Fibroblast of lung (primary cell): Measurements from ENCODE around the gene CLIC5. TPM values are rescaled to one million over a fixed set of nuclear protein-coding genes. Genes with fewer than 3 reads are reported as not detected.
A peak's percentile ranks its signal among the peaks of the same experiment; 100 is the strongest.

Experiments used
- DNase-seq, 2 donors: peaks; one replicate each; pipeline versions ENCODE4 v3.0.0 to v3.0.0-alpha.2; 2010; ENCODE audit warnings: low read depth in 2 of 2
- H2AFZ ChIP-seq: 2 replicates; pipeline ENCODE4 v1.5.1; 2012; ENCODE audit warnings: low read length, control low read depth, inconsistent platforms
- H3K27ac ChIP-seq: 2 replicates; pipeline ENCODE4 v1.5.1; 2011; ENCODE audit warnings: low read length, control low read depth; ENCODE audit not compliant: insufficient read depth
- H3K27me3 ChIP-seq: 2 replicates; pipeline ENCODE4 v1.5.1; 2011; ENCODE audit warnings: mild to moderate bottlenecking, low read length; ENCODE audit not compliant: control insufficient read depth, insufficient read depth
- H3K36me3 ChIP-seq: 2 replicates; pipeline ENCODE4 v1.5.1; 2011; ENCODE audit warnings: low read length; ENCODE audit not compliant: control insufficient read depth, insufficient read depth
- H3K4me1 ChIP-seq: 2 replicates; pipeline ENCODE4 v1.5.1; 2011; ENCODE audit warnings: low read length; ENCODE audit not compliant: control insufficient read depth, insufficient read depth; ENCODE audit errors: extremely low read depth
- H3K4me2 ChIP-seq: 2 replicates; pipeline ENCODE4 v1.5.1; 2011; ENCODE audit warnings: low read length, control low read depth; ENCODE audit not compliant: insufficient read depth; ENCODE audit errors: extremely low read depth
- H3K4me3 ChIP-seq, 4 experiments: fragments of 200-600 bp in 1 of 4; sonication (generic) in 1 of 4; replicated peaks in 1 of 4; 2 replicates each; pipeline ENCODE4 v1.5.1; 2011 to 2016; ENCODE audit warnings: low read length in 4 of 4, low read depth in 3 of 4, mild to moderate bottlenecking in 3 of 4, control low read depth in 2 of 4, inconsistent platforms in 1 of 4, mixed read lengths in 1 of 4; ENCODE audit not compliant: insufficient read depth in 1 of 4; ENCODE audit errors: control extremely low read depth in 1 of 4
- H3K79me2 ChIP-seq: 2 replicates; pipeline ENCODE4 v1.5.1; 2012; ENCODE audit warnings: mild to moderate bottlenecking, low read length, inconsistent platforms; ENCODE audit not compliant: control insufficient read depth, insufficient read depth
- H3K9ac ChIP-seq: 2 replicates; pipeline ENCODE4 v1.5.1; 2011; ENCODE audit warnings: mild to moderate bottlenecking, low read length, control low read depth; ENCODE audit not compliant: insufficient read depth
- H3K9me3 ChIP-seq: 2 replicates; pipeline ENCODE4 v1.5.1; 2012; ENCODE audit warnings: low read depth, low read length; ENCODE audit not compliant: control insufficient read depth, insufficient read depth
- H4K20me1 ChIP-seq: 2 replicates; pipeline ENCODE4 v1.5.1; 2011; ENCODE audit warnings: low read length; ENCODE audit not compliant: control insufficient read depth, insufficient read depth; ENCODE audit errors: extremely low read depth
- EZH2 ChIP-seq: IDR thresholded peaks from 2 replicates; pipeline ENCODE4 v1.5.1; 2012; ENCODE audit warnings: low read length, control low read depth, mild to moderate bottlenecking; ENCODE audit errors: missing control alignments
- polyA plus RNA-seq, 2 donors: library from polyadenylated mRNA; depleted of rRNA in 1 of 2; stranded (reverse) in 1 of 2; unstranded in 1 of 2; fragments of >200 nt; gene quantifications; 2 replicates each; pipeline ENCODE4 v1.2.1, GENCODE V29; 2011 to 2012; ENCODE audit warnings: missing spikeins in 1 of 2
- total RNA-seq: library from RNA; depleted of rRNA; stranded (reverse); fragments of >200 nt; gene quantifications from 2 replicates; pipeline ENCODE4 v1.2.1, GENCODE V29; 2014
- TF ChIP-seq, protein P1 (sequence below), 2 donors: IDR thresholded peaks in 1 of 2; conservative IDR thresholded peaks in 1 of 2; 1 replicate in 1 of 2; 2 replicates in 1 of 2; pipeline ENCODE4 v1.5.1; 2011 to 2012; ENCODE audit warnings: low read length in 2 of 2, control low read depth in 1 of 2, inconsistent platforms in 1 of 2, low read depth in 1 of 2, mild to moderate bottlenecking in 1 of 2

CLIC5 gene
- total and polyA plus RNA-seq, 2 donors (not counting 1 experiment from before 2014, with no cell fraction given) = 0.03 TPM; not detected in 1

DNA sequence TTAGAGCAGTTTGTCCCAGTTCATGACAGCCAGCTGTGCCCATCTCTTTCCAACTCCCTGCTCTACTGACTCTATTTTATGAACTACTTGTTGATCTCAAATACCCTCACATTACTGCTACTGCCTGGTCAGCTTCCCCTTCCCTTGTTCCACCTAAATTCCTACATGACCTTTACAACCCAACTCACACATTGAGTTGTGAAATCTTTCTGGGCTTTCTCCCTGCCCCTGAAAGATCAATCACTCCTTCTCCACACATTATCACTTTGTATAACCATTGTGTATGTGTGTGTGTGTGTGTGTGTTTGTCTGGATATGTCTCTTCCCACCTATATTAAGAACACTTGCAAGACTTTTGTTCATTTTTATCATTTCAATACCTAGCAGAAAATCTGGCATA is 42.1 kb upstream of the CLIC5 start:
- no peaks in the 10 kb centered on the region for H3K79me2 ChIP-seq
- DNase-seq = no peak

DNA sequence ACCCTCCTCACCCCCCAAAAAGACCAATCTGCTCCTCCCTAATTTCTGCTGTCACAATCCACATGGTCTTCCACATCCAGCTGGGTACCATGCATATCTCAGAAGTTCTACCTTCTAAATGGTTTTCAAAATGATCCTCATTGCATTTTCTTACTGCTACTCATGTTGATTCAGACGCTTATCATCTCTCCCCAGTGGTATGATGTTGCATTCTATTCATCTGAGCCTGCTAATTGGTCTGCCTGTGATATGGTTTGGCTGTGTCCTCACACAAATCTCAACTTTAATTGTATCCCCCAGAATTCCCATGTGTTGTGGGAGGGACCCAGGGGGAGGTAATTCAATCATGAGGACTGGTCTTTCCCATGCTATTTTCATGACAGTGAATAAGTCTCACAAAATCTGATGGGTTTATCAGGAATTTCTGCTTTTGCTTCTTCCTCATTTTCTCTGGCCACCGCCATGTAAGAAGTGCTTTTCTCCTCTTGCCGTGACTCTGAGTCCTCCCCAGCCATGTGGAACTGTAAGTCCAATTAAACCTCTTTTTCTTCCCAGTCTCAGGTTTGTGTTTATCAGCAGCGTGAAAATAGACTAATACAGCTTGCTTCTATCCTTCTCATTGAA is 41.4 kb upstream of the CLIC5 start:
- Histone ChIP-seq H3K4me3 (no peak overlapping the region), H3K79me2 (no peaks in the 10 kb centered on the region), H3K9me3 (no peaks in the 10 kb centered on the region), H2AFZ (no peak overlapping the region), H3K36me3 (no peaks in the 10 kb centered on the region), H4K20me1 (no peaks in the 10 kb centered on the region), H3K27me3 (no peaks in the 10 kb centered on the region), H3K4me2 (no peak overlapping the region), H3K9ac (no peak overlapping the region), H3K27ac (no peak overlapping the region), H3K4me1 (no peaks in the 10 kb centered on the region)
- DNase-seq = peak in 1 of 2 donors; percentile 47
- TF ChIP-seq, protein P1, sequence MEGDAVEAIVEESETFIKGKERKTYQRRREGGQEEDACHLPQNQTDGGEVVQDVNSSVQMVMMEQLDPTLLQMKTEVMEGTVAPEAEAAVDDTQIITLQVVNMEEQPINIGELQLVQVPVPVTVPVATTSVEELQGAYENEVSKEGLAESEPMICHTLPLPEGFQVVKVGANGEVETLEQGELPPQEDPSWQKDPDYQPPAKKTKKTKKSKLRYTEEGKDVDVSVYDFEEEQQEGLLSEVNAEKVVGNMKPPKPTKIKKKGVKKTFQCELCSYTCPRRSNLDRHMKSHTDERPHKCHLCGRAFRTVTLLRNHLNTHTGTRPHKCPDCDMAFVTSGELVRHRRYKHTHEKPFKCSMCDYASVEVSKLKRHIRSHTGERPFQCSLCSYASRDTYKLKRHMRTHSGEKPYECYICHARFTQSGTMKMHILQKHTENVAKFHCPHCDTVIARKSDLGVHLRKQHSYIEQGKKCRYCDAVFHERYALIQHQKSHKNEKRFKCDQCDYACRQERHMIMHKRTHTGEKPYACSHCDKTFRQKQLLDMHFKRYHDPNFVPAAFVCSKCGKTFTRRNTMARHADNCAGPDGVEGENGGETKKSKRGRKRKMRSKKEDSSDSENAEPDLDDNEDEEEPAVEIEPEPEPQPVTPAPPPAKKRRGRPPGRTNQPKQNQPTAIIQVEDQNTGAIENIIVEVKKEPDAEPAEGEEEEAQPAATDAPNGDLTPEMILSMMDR (conservative IDR thresholded peaks at IDR 0.05 in 1 of 2, IDR thresholded peaks at IDR 0.05 in 1 of 2; ENCODE audit: low read depth in 1 of 2, low read length in 2 of 2) = no peak
- TF ChIP-seq EZH2 = no peak

More for the DNA sequence above, 42.1 kb upstream of the CLIC5 start:
- Histone ChIP-seq H2AFZ (no peak overlapping the region), H3K4me2 (no peak overlapping the region), H3K9me3 (no peaks in the 10 kb centered on the region), H3K9ac (no peak overlapping the region), H4K20me1 (no peaks in the 10 kb centered on the region), H3K27me3 (no peaks in the 10 kb centered on the region), H3K27ac (no peak overlapping the region), H3K4me3 (no peak overlapping the region), H3K4me1 (no peaks in the 10 kb centered on the region), H3K36me3 (no peaks in the 10 kb centered on the region)
- TF ChIP-seq, protein P1 (conservative IDR thresholded peaks at IDR 0.05 in 1 of 2, IDR thresholded peaks at IDR 0.05 in 1 of 2; ENCODE audit: low read depth in 1 of 2, low read length in 2 of 2) = no peak
- no peak for TF ChIP-seq EZH2

DNA sequence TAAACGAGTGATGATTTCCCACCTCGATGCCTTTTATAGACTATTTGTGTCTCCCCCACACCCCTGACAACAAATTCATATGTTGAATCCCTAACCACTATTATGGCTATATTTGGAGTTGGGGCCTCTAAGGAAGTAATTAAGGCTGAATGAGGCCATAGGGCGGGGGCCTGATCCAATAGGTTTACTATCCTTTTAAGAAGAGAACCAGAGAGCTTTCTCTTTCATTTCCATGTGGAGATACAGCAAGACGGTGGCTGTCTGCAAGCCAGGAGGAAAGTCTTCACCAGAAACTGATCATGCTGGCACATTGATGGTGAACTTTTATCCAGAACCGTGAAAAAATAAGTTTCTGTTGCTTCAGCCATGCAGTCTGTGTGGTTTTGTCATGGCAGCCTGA is 38.9 kb upstream of the CLIC5 start:
- no peak for DNase-seq
- Histone ChIP-seq H3K27ac (no peak overlapping the region), H3K4me1 (no peaks in the 10 kb centered on the region), H3K4me2 (no peak overlapping the region), H3K9ac (no peak overlapping the region), H3K27me3 (no peaks in the 10 kb centered on the region), H2AFZ (no peak overlapping the region), H3K4me3 (no peak overlapping the region), H3K9me3 (no peaks in the 10 kb centered on the region), H4K20me1 (no peaks in the 10 kb centered on the region), H3K79me2 (no peaks in the 10 kb centered on the region), H3K36me3 (no peaks in the 10 kb centered on the region)
- TF ChIP-seq EZH2 = no peak
- TF ChIP-seq, protein P1 (conservative IDR thresholded peaks at IDR 0.05 in 1 of 2, IDR thresholded peaks at IDR 0.05 in 1 of 2; ENCODE audit: low read depth in 1 of 2, low read length in 2 of 2) = no peak
